ENCODE data around the gene MYH10.

Gene MYH10

DNA sequence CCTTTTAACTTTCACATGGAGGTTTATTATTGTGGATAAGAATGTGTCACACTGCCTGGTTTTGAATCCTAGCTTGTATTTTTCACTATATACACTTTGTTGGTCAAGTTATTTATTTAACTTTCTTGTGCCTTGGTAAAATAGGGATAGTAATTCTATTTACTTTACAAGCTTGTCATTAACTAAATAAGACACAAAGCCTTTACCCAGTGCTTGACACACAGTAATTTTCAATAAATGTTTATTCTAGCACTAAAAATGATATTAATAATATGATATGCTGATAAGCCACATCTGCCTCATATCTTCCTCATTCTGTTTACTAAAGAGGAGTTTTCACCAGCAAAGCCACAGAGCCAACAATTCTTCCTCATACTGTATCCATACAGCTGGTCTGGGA lies 27.8 kb downstream of the MYH10 start:
- DNase-seq: no peak

DNA sequence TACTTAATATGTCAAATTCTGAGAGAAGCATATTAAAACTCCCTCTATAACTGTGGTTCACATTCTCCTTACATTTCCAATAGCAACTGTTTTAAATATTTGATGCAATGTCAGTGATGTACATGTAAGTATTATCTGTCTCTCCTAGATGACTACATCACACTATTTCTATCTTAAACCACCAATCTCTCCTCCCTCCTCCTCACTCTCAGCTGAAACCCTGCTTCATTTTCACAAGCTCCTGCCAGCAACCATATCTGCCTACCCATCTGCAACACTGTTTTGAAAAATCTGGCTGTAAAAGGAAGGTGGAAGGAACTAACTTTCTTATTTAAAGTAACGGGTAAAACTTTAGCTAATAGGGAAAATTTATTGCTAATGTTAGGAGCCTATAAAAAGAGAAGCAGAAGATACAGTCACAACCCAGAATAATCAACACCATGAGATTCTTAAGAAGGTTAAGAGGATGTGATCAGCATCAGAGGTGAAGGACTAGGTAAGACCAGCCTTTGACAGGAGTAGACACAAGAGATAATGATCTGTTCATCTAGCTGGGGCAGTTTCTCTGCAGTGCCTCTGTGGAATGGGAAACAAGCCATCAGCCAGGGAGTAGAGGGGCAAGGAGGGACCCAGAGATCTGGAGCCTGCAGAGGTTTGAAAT lies 31.0 kb downstream of the MYH10 start:
- no peak for DNase-seq

DNA sequence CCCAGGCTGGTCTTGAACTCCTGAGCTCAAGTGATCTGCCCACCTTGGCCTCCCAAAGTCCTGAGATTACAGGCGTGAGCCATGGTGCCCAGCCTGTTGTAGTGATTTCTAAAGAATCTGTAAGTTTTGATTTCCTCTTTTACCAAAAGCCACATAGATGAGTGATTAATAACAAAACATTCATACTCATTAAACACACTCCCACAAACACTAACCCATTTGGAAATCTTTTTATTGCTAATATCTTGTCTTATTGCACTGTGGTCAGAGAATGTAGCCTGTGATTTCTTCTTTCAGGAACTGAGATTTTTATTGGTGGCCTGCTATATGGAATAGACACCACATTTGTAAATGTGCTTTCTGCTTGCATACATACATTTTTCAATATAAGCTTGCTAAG lies 31.6 kb downstream of the MYH10 start:
- no peak for DNase-seq

DNA sequence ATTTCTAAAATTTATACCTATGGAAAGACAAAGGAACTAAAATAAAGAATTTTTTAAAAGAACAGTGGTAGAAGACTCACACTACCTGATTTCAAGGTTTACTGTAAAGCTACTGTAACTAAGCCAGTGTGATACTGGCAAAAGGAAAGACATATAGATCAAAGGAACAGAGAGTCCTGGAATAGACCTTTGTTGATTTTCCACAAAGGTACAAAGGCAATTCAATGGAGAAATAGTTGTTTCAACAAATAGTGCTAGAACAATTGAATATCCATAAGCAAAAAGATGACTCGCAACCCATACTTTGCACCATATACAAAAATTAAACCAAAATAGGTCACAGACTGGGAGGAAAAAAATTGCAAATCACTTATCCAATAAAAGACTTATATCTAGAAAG lies 36.7 kb downstream of the MYH10 start:
- DNase-seq: no peak

DNA sequence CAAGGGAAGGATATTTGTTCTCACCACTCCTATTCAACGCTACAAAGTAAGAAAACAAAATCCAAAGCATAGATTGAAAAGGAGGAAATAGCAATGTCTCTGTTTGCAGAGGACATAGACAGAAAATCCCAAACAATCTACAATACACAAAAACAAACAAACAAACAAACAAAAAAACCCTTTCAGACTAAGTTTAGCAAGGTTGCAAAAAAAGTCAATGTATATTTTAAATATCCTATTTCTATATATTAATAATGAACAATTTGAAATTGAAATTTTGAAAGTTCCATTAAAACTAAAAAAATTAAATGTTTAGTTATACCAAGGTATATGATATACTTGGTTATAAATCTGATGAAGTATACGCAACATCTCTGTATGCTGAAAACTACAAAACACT lies 37.2 kb downstream of the MYH10 start:
- no peak for DNase-seq

DNA sequence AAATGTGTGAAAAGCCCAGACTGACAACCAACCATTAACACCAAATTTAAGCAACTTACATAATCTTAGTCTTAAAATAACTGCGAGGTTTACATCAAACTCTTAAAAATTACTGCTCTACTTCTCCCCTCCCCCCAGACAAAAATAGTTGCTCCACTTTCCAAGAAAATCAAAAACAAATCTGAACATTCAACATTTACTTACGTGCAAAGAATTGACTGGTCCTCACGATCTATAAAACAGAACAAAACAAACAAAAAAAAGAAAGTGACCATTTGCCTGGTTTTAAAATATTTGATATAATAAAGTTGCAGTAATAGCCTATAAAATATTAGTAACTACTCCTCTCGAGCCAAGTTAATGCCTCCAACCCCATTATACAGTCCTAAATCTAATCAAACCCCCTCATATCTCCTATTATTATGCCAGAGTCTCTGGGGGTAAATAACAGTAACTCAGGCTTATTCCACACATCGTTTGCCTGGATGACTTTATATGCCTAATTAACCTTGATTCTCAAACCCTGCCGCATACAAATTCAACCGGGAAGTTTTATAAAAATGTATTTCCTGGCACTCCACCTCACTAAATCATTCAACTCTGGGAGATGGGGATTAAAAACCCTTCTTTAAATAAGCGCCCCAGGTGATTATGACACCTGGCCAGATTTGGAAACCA lies 41.5 kb downstream of the MYH10 start:
- DNase-seq: no peak

DNA sequence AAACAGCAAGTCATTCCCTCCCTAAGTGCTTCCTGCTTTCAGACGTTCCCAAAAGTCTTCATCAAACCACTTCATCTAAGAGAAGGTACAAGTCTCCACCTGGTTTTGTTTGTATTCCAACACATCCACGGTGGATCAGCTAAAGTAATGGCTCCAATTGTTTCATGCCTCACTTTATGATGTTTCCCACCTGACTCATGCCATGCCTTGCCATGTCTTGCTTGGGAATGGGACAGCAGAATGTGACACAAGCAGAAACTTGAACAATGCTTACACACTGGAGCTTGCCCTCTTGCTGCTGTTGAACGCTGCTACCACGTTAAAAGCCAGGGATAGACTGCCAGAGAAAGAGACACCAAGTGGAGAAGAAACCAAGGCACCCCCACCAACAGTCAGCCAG lies 43.8 kb downstream of the MYH10 start:
- no peak for DNase-seq

DNA sequence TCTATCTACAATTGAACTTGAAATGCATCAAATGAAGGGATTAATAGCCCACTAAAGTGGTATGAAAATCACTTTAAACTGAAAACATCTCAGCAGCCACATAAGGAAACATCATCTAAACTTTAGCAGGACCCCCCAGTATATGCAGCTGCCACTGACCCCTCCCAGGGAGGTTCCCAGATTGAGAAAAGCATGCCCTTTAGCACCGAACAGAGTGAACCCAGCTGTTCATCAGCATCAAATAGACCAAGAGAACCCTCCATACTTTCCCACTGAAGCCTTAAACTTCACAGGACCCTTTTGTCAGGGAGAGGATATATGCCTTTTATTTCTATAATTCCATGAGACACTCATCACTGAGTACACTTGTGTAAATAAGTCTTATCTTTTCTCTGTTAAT lies 44.6 kb downstream of the MYH10 start:
- no peak for DNase-seq

DNA sequence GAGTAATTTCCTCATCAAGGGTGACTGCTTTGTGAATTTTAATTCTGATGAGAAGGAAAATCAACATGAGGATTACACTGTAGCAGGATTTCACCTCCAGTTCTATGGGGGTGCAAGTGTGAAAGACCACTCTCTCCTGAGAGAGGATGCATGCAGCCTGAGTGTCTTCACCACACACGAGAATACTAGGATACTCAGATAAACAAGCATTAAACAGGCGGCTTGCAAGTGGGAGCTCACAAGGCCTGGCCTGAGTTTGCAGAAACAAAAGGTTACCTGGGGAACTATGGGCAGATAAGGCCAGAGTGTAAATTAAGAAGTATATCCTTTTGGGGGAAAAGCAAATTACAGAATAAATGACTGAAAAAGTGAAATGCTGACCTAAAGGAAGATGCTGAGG lies 46.6 kb downstream of the MYH10 start:
- DNase-seq: no peak

DNA sequence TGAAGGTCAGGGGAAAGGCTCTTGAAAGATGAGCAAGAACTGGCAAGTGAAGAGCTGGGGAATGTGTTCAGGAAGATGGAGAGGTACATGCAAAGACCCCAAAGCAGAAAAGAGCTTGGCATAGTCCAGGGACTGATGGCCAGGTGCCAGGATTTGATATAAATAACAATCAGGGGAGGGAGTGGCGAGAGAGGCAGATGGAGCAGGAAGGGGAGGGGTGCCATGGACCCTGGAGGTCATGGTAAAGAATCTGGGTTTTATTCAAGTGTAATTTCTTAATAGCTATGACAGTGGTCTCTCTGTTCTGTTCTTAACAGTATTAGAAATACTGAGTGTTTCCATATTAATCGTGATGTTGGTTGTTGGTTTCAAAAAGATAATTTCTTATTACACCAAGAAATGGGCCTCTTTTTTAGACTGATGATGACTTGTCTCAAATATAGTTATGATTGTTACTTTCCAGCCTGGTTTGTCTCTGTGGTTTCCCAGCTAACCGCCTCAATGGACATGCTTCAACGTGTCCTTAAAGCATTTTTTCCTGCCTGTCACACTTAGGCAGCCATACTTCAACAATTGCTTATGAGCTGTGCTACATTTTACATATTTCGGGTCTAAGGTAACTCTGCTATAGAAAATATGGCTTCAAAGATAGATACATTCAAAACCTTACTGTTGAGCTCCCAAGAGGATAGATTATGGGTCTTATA lies 49.4 kb downstream of the MYH10 start:
- no peak for DNase-seq

DNA sequence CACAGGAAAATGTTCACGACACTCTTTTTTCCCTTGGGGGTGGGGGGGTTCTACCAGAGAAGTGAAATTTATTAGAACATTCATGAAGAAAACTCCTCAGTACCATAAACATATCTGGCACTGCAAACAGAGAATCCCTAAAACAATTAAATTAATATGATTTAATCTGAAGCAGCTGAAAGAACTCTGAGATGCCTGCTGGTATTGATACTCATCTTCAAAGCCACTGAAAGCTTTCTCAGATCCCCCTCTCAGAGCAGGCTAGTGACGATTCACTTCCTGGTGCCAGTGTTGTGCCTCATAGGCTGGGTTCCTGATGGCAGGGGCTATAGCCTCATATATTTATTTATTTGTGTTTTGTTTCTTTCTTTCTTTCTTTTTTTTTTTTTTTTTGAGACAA lies 52.7 kb downstream of the MYH10 start:
- DNase-seq: no peak

DNA sequence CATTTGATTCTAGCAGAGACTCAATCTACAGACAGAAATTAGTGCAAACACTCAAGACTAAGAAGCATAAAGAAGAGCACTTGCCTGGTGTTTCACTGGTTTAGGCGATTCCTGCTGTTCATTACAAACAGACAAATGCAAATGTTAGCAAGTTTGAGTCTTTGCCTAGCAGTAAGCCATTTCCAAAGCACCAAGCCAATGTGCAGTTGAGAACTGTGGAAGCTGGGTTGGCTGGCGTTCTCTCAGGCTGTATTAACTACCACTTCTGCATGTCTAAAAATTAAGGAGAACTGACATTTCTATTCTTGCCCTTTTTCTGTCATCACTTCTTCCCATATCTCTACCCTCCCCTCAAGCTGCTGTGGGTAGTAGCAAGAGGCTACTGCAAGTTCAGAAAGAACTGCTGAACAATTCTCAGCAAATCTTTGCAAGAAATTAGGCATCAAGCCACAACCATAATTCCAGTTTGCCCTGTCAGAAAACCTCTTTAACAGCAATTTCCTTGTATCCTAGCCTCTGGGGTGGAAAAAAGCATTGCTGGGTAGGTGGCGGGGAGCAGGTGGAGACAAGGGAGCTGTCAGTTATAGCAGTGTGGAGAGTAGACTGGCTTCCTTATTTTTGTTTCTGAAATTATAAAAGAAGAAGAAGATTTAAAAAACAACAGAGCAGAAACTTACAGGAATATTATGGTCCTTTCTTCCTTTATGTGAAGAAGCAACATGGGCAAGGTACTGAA lies 53.8 kb downstream of the MYH10 start:
- no peak for DNase-seq

DNA sequence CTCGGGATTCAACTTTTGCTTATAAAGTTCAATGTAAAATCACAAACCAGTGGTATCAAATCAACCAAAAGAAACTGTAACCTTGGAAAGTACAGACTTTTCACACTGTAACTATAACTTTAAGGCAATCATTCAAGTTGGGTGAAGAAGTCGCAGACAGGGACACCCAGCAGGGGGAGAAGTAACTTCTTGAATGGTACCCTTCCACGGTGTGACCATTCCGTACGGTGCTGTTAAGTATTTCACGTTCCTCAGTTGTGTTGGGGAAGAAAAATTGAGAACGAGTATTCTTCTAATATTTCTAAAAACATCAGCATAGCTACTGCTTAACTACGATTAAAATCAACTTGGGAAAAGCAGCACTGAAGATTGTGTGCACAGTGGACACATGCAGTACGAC lies 55.8 kb downstream of the MYH10 start:
- no peak for DNase-seq

DNA sequence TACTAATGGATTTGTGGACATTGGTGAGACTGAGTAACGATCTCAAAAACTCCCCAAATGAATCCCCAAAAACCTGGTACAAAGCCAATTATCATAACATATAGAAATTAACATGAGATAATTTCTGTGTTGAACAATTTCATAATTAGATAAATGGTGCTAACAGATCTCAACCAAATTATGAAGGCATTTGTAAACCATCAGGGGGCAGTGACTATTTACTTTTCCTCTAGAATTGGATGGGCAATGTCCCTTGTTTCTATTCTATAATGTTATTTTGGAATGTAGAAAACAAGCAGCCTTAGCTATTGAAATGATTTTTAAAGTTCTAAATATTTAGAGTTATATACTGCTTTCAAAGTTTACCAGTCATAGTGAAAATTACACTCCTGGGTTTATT lies 57.8 kb downstream of the MYH10 start:
- DNase-seq: no peak

DNA sequence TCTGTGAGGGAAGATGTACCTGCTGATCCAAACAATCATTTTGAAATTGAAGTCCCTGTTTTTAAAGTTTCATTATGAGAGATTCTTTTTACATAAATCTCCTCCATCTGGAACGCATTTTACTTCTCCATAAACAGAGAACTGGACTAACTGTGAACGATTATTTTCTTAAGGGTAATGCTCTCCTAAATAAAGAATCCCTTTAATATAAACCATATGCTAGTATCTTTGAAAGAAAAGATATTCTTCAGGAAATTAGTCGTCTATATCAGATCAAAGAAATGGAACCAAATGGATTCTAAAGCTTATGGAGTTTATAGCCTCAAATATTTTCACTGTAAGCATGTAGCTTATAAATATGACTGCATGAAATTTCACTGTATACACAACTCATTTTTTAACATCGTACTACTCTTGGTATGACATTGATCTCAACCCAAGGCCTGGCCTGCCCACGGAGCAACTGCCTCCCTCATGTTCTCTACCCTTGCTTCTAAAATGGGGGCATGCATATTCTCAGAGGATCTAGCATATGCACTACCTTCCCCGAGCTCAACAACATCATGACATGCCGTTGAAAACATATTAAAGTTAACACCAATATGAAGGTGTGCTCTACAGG lies 66.4 kb downstream of the MYH10 start:
- no peak for DNase-seq

DNA sequence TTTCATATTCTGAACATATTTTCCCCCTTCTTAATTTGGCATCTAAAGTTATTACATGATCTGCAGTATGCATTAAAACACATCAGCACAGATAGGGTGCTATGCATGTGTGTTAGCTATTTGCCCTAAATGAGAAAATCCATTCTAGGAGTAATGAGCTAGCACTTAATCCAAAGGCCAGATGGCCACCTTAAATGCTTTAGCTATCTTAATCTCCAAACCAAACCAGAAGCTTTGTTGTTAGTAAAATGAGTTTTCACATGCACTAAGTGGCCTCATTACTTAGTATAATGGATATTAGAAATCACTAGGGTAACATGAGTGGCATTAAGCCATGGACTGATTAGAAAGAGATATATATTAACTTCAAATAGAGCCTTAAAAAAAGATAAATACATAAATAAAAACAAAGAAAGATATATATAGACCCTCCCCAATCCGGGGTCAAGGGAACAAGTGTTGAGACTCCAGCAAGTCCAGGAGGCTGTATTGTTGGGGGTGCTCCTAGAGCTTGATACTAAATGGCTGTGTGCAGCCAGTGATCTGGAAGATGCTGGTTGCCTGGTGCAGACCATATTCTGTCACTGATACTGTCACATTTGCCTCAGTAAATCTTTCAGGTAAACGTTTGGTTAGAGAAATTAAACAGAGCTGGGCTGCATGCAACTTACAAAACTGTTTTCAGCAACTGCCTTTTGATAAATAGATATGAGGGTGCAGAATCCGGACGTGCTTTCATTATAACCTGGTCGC lies 67.3 kb downstream of the MYH10 start:
- no peak for DNase-seq

DNA sequence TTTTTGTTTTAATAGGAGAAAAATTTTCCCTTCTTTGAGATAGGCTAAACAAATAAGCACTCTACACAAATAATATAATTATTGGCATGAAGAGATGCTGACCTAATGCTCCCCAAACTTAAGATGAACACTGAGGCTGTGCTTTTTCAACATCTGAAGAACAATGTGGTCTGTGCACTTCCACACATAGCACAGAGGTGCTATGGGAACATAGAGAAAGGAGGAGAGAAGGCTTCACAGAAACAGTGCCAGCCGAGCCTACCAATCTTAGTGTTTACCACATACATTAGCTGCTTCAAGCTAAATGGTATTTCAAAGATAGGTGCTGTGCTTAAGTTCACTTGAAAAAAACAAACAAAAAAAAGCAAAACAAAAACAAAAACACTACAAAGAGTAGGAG lies 72.4 kb downstream of the MYH10 start:
- no peak for DNase-seq

DNA sequence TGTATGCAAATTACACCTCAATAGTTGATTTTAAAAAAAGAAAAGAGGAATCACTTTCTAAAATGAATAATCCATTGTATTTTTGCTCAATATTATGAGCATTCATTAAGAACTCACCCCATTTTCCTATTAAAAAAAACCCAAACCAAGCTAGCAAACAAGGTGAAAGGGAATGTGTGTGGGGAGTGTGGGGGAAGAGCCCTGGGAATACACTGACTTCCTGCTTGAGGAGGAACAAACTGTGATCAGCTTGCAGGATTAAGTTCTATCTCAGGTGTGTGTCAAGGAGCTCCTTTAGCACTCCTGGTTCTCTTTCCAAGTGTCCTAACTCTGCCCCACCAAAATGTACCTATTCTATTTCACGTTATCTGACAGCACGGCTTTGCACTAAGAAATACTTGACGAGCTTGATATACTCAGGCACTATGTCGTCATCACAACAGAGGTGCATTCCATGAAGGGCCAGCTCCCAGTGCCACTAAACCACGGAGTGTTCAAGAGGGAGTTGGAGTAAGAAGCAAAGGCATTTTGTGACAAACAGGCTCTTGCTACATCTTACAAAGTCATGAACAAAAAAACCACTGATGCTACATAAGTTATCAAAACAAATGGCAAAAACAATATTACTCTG lies 73.2 kb downstream of the MYH10 start:
- DNase-seq: no peak

DNA sequence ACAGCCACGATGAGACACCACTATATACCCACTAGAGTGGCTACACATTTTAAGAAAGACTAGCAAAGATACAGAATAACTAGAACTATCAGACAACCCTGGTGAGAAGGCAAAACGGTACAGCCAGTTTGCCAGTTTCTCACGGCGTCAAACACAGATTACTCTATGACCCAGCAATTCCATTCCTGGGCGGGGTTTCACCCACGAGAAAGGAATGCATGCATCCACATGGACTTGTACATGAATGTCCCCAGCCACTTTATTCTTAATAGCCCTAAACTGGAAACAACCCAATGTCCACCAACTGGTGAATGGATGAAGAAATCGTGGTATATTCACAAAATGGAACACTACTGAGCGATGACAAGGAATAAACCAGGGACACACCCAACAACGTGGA lies 74.5 kb downstream of the MYH10 start:
- no peak for DNase-seq

DNA sequence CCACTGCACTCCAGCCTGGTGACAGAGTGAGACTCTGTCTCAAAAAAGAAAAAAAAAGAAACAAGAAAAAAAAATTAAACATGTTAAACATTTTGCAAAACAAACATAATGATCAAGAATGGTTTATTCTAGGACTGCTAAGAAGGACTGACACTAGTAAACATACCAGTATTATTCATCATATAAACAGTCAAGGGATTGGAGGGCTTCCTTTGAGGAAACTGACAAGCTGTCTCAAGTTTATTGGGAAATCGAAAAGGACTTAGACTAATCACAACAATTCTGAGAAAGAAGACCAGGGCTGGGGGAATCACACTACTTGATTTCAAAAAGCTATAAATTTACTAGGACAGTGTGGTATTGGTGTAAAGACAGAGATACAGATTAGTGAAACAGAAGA lies 75.5 kb downstream of the MYH10 start:
- DNase-seq: no peak

DNA sequence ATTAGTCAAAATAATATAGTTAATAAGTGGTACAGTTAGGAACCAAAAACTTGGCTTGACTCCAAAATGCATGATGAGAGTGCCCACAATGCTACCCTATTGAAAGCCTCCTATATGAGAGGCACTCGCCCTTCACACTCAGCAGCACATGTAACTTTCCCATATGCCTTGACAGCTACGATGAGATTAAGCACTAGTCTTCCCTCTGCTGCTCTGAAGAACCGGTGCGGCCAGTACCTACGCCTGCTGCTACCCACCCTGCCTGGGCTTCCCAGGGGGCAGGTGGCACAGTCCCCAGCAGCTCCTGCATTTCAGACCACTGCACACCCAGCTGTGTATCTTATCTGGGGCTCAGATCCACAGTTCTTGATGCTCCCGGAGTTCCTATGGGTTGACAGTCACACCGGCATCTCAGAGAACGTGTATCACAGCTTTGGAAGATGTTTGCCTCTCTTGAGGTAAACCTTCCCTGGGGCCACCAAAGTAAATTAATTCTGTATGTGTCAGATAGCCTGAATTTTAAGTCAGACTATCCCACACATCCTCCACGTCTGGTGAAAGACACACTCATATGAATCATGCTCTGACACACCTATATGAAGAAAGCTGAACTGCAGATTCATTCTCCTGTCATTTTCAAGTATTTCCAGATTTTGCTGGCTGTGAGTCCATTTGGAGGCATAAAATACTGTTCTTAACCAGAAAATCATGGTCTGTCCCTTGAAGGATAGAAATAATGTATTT lies 77.8 kb downstream of the MYH10 start:
- DNase-seq: no peak

Measured in CD4-positive, alpha-beta T cell treated with Interferon gamma for 1 hour (primary cell).